HG02870 (cell line): ENCODE results near the gene TC2N.
"Not testable (repeated sequence)": the region's sequence is repeated elsewhere in the genome, so short reads cannot be mapped to it uniquely, and the experiment has no call there.

Source experiments
- ATAC-seq: cut with Tn5 transposase; IDR thresholded peaks from one replicate; pipeline ENCODE4 v1.9.1; 2021; ENCODE audit warnings: mild to moderate bottlenecking, moderate library complexity; ENCODE audit not compliant: unreplicated experiment

The TC2N gene

DNA sequence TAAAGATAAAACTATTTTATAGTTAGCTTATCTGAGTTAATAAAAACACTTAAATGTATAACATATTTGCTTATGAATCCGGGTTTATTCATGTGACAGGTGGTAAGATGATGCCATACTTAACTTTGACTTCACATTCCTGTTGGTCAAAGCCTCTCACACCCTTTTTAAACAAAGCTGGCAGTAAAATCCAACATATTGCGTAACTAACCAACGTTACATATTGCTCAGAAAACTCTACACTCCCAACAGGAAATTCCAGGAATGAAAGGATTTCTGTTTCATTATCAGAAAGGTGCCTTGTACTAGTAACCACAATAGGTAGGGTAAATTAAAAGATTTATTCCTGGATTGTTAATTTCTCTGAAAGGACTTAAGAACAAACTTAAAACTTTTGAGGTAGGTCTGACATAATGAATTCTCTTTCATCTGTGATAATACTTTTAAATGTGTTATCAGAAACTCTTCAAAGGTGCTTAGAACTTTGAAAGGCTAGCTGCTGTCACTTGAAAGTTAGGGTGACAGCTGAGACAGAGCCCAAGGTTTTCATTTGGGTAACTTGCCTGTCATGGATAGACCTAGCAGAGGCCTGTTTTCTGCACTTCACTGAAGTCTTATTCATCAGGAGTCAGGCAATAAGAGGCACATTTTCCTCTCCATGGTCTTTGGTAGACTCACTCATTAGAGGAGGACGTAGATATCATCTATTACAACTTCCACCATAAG is 111.6 kb downstream of the TC2N start:
- no peak for ATAC-seq

DNA sequence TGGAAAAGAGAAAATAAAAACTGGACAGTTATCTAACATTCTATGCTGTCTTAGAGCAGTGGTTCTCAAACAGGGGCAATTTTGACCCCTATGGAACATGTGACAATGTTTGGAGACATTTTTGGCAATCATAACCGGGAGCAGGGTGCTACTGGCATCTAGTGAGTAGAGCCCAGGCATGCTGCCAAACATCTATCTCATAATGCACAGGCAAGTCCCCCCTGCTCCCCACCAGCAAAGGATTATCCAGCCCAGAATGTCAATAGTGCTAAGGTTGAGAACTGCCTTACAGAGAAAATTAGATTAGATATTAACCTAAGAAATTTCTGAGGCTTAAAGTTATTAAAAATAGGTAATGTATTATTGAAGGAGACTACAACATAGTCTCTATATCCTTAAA is 112.5 kb downstream of the TC2N start:
- no peak for ATAC-seq

DNA sequence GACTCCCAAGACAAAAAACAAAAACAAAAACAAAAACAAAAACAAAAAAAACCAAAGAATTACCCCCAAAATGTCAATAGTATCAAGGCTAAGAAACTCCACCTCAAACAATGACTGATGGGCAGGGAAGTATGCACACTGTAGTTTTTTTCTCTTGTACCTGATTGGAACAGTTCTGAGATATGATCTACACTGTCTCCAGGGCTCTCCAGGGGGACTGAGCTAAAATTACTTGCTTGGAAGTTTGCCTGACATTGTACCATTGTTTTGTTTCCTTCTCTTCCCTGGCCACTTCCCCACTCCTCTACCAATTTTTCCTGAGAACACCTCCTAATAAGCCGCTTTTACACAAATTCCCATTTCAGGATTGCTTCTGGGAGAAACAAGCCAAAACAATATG is 113.2 kb downstream of the TC2N start:
- ATAC-seq: no peak

GRCh38 chr14:91753501-91754128 is 113.7 kb downstream of the TC2N start:
- no peak for ATAC-seq

DNA sequence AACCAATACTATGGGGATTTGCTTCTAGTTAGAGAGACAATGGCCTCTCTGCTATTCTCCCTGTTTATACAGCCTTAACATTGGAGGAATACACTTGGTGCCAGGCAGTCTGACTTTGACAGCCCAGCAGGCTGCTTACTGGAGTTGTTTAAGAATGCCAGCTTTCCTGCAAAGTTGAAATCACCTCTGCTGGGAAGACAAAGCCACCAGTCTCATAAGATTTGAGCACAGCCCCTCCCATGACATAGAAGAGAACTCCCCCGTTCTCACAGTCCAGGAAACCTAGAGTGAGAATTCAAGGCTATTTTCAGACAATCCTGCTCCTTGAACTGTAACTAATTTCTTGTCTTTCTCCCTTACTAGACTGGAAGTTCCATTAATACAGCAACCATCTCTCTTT is 114.4 kb downstream of the TC2N start:
- ATAC-seq: no peak

DNA sequence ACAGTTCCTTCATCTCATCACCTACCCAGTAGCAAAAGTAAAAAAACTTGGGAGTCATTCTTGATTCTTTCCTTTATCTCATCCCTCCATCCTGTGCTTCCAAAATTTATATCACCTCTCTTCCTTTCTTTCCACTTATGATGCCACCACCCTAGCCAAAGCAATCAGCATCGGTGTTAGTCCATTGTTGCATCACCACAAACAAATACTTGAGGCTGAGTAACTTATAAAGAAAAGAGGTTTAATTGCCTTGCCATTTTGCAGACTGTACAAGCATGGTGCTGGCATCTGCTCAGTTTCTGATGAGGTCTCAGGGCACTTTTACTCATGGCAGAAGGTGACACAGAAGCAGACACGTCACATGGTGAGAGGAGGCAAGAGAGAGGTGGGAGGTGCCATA is 115.6 kb downstream of the TC2N start:
- no peak for ATAC-seq

DNA sequence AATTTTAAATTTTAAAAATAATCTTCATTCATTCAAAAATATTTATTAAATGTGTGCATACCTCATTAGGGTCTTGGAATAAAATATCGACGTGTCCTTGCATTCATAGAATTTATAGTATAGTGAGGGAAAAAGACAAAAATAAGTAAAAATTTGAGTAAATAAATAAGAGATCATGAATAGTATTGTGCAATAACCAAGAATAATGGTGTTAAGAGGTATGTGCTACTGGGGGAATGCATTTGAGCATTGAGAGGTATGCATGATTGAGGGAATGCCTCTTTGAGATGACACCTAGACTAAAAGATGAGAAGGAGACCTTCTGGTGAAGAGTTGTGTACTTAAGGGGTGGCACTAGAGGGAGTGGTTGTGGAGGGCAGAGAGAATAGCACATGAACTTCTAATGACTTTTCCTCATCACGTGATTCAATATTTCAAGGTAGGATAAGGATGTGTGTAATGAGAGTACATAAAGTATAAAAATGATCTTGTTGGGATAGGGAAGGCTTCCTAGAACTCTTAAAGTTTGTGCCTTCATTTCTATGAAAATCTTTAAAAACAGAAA is 116.6 kb downstream of the TC2N start:
- no peak for ATAC-seq

DNA sequence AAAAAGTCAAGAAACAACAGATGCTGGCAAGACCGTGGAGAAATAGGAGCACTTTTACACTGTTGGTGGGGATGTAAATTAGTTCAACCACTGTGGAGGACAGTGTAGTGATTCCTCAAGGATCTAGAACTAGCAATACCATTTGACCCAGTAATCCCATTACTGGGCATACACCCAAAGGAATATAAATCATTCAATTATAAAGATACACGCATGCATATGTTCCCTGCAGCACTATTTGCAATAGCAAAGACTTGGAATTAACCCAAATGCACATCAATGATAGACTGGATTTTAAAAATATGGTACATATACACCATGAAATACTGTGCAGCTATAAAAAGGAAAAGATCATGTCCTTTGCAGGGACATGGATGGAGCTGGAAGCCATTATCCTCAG is 117.5 kb downstream of the TC2N start:
- no peak for ATAC-seq

DNA sequence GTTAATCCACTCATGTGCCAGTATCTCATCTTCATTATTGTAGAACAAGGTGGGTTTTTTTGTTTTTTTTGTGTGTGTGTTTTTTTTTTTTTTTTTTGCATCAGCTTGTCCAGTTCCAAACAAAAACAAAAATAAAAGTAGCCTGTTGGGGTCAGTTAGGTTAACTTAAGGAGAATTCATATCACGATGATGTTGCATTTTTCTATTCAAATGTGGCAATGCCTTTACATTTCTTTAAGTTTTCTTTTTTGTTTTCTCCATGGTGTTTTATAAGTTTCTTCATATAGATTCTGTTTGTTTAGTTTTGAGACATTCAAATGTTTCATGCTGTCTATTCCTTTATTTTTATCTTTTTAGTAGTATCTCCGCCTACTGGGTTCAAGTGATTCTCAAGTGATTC is 119.3 kb downstream of the TC2N start:
- no peak for ATAC-seq

DNA sequence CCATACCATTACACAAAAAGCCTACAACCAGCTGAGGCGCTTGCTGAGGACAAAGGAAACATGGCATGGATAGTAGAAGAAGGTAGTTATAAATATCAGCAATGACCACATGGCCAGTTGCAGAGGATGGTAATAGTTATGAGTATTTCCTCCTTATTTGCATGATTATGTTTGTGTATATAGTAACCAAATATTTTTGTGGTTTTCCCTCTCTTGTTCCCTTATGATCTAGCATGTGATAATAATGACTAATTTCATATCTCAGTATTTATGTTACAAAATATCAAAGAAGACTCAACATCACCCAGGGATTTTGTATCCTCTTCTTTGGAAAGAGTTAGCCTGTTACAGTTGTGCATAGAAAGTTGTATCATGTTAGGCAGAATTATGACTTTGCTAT is 122.0 kb downstream of the TC2N start:
- ATAC-seq: no peak

GRCh38 chr14:91744068-91744480 is 123.3 kb downstream of the TC2N start:
- ATAC-seq: no peak

DNA sequence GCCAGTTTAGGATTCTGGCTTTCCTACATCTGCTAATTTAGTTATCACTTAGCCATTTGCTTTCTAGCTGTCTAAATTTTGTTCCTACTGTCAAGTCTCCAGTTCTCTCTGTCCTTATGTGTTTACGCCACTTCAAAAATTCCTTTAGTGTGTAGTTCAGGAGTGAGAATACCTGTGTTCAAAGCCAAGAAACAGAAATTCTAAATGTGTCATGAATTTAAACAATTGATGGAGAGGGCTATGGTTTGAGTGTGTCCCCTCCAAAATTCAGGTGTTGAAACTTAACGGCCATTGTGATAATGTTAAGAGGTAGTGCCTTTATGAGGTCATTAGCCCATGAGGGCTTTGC is 124.1 kb downstream of the TC2N start:
- no peak for ATAC-seq

GRCh38 chr14:91742621-91743304 is 124.6 kb downstream of the TC2N start:
- ATAC-seq: no peak

DNA sequence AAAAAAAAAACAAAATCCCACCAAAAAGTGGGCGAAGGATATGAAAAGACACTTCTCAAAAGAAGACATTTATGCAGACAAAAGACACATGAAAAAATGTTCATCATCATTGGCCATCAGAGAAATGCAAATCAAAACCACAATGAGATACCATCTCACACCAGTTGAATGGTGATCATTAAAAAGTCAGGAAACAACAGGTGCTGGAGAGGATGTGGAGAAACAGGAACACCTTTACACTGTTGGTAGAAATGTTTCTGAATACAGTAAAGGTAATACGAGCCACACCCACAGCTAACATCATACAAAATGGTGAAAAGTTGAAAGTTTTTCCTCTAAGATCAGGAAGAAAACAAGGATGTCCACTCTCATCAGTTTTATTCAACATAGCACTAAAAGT is 127.5 kb downstream of the TC2N start:
- ATAC-seq: not testable (repeated sequence)

DNA sequence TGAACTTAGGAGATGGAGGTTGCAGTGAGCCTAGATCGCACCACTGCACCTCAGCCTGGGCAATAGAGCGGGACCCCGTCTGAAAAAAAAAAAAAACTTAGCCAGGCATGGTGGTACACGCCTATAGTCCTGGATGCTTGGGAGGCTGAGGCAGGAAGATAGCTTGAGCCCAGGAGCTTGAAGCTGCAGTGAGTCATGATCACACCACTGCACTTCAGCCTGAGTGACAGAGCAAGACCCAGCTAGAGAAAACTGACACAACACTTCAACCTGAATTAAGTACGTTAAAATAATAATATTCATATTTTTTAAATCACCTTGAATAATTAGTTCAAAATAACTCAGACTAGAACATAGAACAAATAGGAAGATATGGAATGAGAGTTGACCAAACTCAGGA is 129.7 kb downstream of the TC2N start:
- no peak for ATAC-seq

DNA sequence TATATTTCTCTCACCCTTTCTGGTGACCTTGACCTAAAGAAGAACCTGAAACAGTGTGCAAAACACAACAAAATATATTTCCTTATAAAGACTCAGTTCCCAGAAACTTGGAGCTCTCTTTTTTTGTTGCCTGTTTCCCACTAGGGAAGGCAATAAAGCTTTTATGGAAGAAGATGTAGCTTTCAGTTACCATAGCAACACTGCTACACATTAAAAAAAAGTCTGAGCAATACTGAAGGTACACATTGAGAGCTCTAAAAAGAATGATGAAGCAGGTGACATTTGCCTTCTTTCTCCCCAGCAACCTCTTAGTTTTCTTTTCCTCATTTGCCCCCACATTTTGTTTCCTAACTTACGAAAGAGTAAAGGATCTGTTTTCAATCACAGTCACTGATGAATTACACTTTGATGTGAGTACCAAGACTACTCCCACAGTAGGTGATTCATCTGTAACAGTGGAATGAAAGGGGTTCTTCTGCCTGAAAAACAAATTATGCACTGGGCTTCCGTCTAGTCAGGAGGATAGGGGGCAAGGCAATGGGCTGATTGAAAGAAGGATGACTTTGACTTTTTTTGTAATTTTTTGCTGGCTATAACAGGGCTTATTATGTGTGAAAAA is 134.4 kb downstream of the TC2N start:
- no peak for ATAC-seq

DNA sequence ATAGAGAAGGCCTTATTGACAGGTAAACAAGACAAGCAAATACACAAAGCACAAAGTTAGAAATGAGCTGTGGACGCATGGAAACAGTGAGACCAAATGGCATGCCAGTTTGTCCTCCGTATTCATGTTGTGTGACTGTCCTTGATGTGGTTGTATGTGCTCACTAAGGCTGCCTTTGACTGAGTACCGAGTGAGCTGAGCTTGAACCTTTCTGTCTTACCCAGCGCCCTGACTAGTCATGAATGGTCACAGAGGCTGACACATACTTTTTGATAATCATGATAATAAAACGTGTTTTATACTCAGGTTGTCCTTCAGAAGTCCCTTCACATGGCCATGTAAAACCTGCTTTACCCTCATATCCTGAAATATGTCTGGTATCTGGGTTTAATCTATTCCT is 134.9 kb downstream of the TC2N start:
- ATAC-seq: no peak

- no peak for ATAC-seq
Measured at GRCh38 chr14:91731986-91732385, 135.3 kb downstream of the TC2N start, which contains the start of gene CATSPERB. TSS of gene CATSPERB (minus strand) at chr14:91732086. CDS start at chr14:91729479, 2,607 bp downstream.

DNA sequence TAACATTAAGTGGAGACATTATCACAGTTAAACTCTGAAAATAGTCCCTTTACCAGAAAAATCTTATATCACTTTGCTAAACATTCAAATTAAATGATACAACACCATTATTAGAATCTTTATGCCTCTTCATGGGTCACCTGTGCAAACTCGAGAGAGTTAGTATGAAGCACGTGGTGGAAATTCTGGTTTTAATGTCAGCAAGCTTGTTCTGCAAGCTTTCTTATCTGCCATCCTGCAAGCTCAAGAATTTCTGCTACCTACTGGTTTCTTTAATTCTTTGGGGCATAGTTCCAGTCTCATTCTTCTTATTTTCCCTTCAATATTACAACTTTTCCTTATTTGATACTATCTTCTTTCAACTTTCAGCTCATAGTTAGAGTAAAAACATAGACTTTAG is 136.3 kb downstream of the TC2N start:
- no peak for ATAC-seq

DNA sequence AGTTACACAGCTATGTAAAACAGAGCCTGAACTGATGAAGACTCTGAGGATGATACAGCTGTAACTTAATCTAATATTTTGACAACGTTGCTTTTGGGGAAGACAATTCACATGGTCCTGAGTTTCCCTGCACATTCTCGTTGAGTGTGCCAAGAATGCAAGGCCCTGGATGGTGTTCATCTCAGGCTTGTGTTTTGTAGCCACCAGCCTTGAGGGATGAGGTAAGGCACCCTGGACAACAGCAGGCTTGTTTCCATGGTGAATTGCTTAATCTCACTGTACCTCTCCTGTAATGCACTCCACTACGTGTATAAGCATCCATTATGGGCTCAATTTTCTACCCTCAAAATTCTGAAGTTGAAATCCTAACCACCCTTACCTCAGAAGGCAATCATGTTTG is 137.6 kb downstream of the TC2N start:
- no peak for ATAC-seq
